Endothelial cell of umbilical vein (primary cell): ENCODE results near the gene SIAH3. TPM values are rescaled to one million over a fixed set of nuclear protein-coding genes. Genes with fewer than 3 reads are reported as not detected.

Source experiments
- BruUV-seq: library from RNA; stranded (reverse); fragments of 400-500 nt; replicated peaks from 2 replicates; lab custom pipeline; 2021; lab: Mats Ljungman, UMichigan
- CTCF ChIA-PET: fragments of 300-600, 350-600 bp; sonication (Branson Sonifier 250); formaldehyde crosslinking; loops from one replicate; lab custom pipeline; 2021; ENCODE audit warnings: antibody characterized with exemption, inconsistent platforms; lab: Charles Lee
- POLR2A ChIA-PET: fragments of 300-600, 350-600 bp; sonication (Branson Sonifier 250); formaldehyde crosslinking; loops from one replicate; lab custom pipeline; 2021; ENCODE audit warnings: antibody characterized with exemption, inconsistent platforms; lab: Charles Lee
- DNase-seq: peaks from one replicate; pipeline ENCODE4 v3.0.0-alpha.2; 2011; ENCODE audit warnings: low read depth, low spot score
- FAIRE-seq: peaks from 2 replicates; lab custom pipeline; 2011; peaks lifted over from hg19 to GRCh38; lab: Jason Lieb, UNC
- H2AFZ ChIP-seq: 2 replicates; pipeline ENCODE4 v1.6.0; 2012; ENCODE audit warnings: low read depth, low read length, control low read depth, inconsistent platforms
- H3K27ac ChIP-seq: 2 replicates; pipeline ENCODE4 v1.5.1; 2011; ENCODE audit warnings: low read depth, mild to moderate bottlenecking, control low read depth, low read length, moderate library complexity; ENCODE audit not compliant: insufficient read depth
- H3K27me3 ChIP-seq, 2 experiments: 2 replicates each; pipeline versions ENCODE4 v1.6.0 to v1.6.1; 2011; ENCODE audit warnings: low read length in 2 of 2, mixed read lengths in 1 of 2; ENCODE audit not compliant: control insufficient read depth in 2 of 2, insufficient read depth in 2 of 2
- H3K36me3 ChIP-seq, 2 experiments: 2 replicates in 1 of 2; 3 replicates in 1 of 2; pipeline ENCODE4 v1.5.1; 2011; ENCODE audit warnings: low read length in 2 of 2, mild to moderate bottlenecking in 1 of 2, moderate library complexity in 1 of 2; ENCODE audit not compliant: control insufficient read depth in 2 of 2, insufficient read depth in 2 of 2; ENCODE audit errors: extremely low read depth in 1 of 2
- H3K4me1 ChIP-seq: 3 replicates; pipeline ENCODE4 v1.5.1; 2011; ENCODE audit warnings: mild to moderate bottlenecking, low read length; ENCODE audit not compliant: control insufficient read depth, insufficient read depth; ENCODE audit errors: extremely low read depth
- H3K4me2 ChIP-seq: 2 replicates; pipeline ENCODE4 v1.6.1; 2011; ENCODE audit warnings: low read length, control low read depth, mixed read lengths; ENCODE audit not compliant: insufficient read depth
- H3K4me3 ChIP-seq, 3 experiments: fragments of 200-600 bp in 1 of 3; sonication (generic), shearing (Covaris generic) in 1 of 3; replicated peaks in 1 of 3; 2 replicates each; pipeline ENCODE4 v1.5.1; 2011 to 2016; ENCODE audit warnings: control low read depth in 3 of 3, low read length in 3 of 3, mild to moderate bottlenecking in 2 of 3, inconsistent platforms in 1 of 3, low read depth in 1 of 3, moderate library complexity in 1 of 3; ENCODE audit not compliant: insufficient read depth in 1 of 3
- H3K79me2 ChIP-seq: 2 replicates; pipeline ENCODE4 v1.6.0; 2012; ENCODE audit warnings: low read length, inconsistent platforms; ENCODE audit not compliant: control insufficient read depth, insufficient read depth
- H3K9ac ChIP-seq: replicated peaks from 2 replicates; pipeline ENCODE3; 2011; ENCODE audit warnings: low read length, control low read depth; ENCODE audit not compliant: insufficient read depth; ENCODE audit errors: extremely low read depth
- H3K9me1 ChIP-seq: replicated peaks from 3 replicates; pipeline ENCODE4 v1.6.0; 2011; ENCODE audit warnings: mild to moderate bottlenecking, low read length; ENCODE audit not compliant: control insufficient read depth, insufficient read depth; ENCODE audit errors: extremely low read depth
- H3K9me3 ChIP-seq: replicated peaks from 2 replicates; pipeline ENCODE4 v1.5.1; 2012; ENCODE audit warnings: low read length, inconsistent platforms; ENCODE audit not compliant: control insufficient read depth, insufficient read depth
- H4K20me1 ChIP-seq: replicated peaks from 2 replicates; pipeline ENCODE3; 2011; ENCODE audit warnings: mild to moderate bottlenecking, low read length; ENCODE audit not compliant: control insufficient read depth, insufficient read depth; ENCODE audit errors: extremely low read depth
- CTCF ChIP-seq, 2 donors: IDR thresholded peaks; 1 replicate in 1 of 2; 2 replicates in 1 of 2; pipeline ENCODE4 v1.5.1; 2011; ENCODE audit warnings: low read length in 2 of 2, mild to moderate bottlenecking in 2 of 2, moderate library complexity in 2 of 2, control low read depth in 1 of 2, inconsistent platforms in 1 of 2, low read depth in 1 of 2; ENCODE audit not compliant: insufficient read depth in 1 of 2; ENCODE audit errors: extremely low read depth in 1 of 2
- EZH2 ChIP-seq: IDR thresholded peaks from 2 replicates; pipeline ENCODE4 v1.6.1; 2012; ENCODE audit warnings: borderline replicate concordance, low read depth, mild to moderate bottlenecking, moderate library complexity, low read length, inconsistent platforms; ENCODE audit not compliant: severe bottlenecking
- GATA2 ChIP-seq: IDR thresholded peaks from 2 replicates; pipeline ENCODE4 v1.7.0; 2011; ENCODE audit warnings: low read depth, mild to moderate bottlenecking, moderate library complexity, mixed read lengths, low read length; ENCODE audit not compliant: insufficient read length, insufficient read depth
- JUN ChIP-seq: IDR thresholded peaks from 2 replicates; pipeline ENCODE4 v1.6.1; 2011; ENCODE audit warnings: borderline replicate concordance, low read depth; ENCODE audit not compliant: insufficient read length, insufficient read depth
- MAX ChIP-seq: IDR thresholded peaks from 2 replicates; pipeline ENCODE4 v1.6.1; 2011; ENCODE audit not compliant: insufficient read depth, insufficient read length
- dilution Hi-C: fragments of 300-500 bp; cut with MboI; formaldehyde crosslinking; loops from one replicate; pipeline ENCODE4 v1.15.0; 2019; ENCODE audit warnings: low sequenced_read_pairs; ENCODE audit not compliant: extremely low pct_ligation_motif_present
- intact Hi-C: fragments of 100-400 bp; cut with micrococcal nuclease; formaldehyde crosslinking; loops from one replicate; pipeline ENCODE4 v1.10.0; 2022
- polyA plus RNA-seq, 4 experiments: library from polyadenylated mRNA; depleted of rRNA in 3 of 4; stranded (reverse) in 3 of 4; unstranded in 1 of 4; fragments of >200 nt; gene quantifications; 2 replicates each; pipeline versions ENCODE4 v1.2.1 to v1.2.3, GENCODE V29; 2011 to 2012; ENCODE audit warnings: missing spikeins in 1 of 4
- total RNA-seq: library from RNA; stranded (reverse); gene quantifications from 2 replicates; pipeline ENCODE4 v1.2.3, GENCODE V29; 2021

SIAH3 gene
- total and polyA plus RNA-seq, 2 donors (not counting 3 experiments of a cell fraction or from before 2014, with no cell fraction given) = 0.03 TPM; not detected in 1

GRCh38 chr13:45807520-45808099 is 43.9 kb downstream of the SIAH3 start:
- TF ChIP-seq MAX (no peak), EZH2 (no peak), JUN (peak; percentile 4), CTCF (IDR thresholded peaks at IDR 0.05; ENCODE audit: extremely low read depth in 1 of 2, insufficient read depth in 1 of 2, low read depth in 1 of 2, low read length in 2 of 2) (peak; percentile 53 to 60), GATA2 (no peak)
- H4K20me1 ChIP-seq = no peaks in the 10 kb centered on the region
- POLR2A ChIA-PET = interaction anchor here (0.5 kb wide), 1 partner anchor 129 kb away, joined by 3 read pairs; no protein-coding TSS in a partner anchor
- H3K9me3 ChIP-seq = no peaks in the 10 kb centered on the region
- no TSS peak for BruUV-seq
- no peak overlapping the region for H3K4me2 ChIP-seq
- no peak overlapping the region for H2AFZ ChIP-seq
- H3K36me3 ChIP-seq = no peaks in the 10 kb centered on the region
- no peaks in the 10 kb centered on the region for H3K4me1 ChIP-seq
- peak; percentile 63 for DNase-seq
- no peak overlapping the region for H3K4me3 ChIP-seq
- H3K9me1 ChIP-seq = no peaks in the 10 kb centered on the region
- peaks cover 2 to 4% of the 10 kb centered on the region in 2 experiments for H3K27me3 ChIP-seq
- peak; percentile 64 for FAIRE-seq
- no peak overlapping the region for H3K9ac ChIP-seq
- CTCF ChIA-PET = interaction anchor here (0.6 to 2.6 kb wide), 39 partner anchors 8 to 913 kb away, joined by 3 to 110 read pairs (median 4); partner anchors contain the start of gene ZC3H13
- intact Hi-C loops = loop anchor here (1.0 to 5.0 kb wide), 4 partner anchors 70 to 353 kb away; partner anchors contain the start of gene ZC3H13
- dilution Hi-C loops = no loop called here
- no peak overlapping the region for H3K27ac ChIP-seq
- H3K79me2 ChIP-seq = no peaks in the 10 kb centered on the region
